ENCODE results near the gene PEX26.
"Not testable (repeated sequence)": the region's sequence is repeated elsewhere in the genome, so short reads cannot be mapped to it uniquely, and the experiment has no call there.

The PEX26 gene

GRCh38 chr22:18121954-18122554 is 44.3 kb downstream of the PEX26 start:
- DNase-seq = no peak

DNA sequence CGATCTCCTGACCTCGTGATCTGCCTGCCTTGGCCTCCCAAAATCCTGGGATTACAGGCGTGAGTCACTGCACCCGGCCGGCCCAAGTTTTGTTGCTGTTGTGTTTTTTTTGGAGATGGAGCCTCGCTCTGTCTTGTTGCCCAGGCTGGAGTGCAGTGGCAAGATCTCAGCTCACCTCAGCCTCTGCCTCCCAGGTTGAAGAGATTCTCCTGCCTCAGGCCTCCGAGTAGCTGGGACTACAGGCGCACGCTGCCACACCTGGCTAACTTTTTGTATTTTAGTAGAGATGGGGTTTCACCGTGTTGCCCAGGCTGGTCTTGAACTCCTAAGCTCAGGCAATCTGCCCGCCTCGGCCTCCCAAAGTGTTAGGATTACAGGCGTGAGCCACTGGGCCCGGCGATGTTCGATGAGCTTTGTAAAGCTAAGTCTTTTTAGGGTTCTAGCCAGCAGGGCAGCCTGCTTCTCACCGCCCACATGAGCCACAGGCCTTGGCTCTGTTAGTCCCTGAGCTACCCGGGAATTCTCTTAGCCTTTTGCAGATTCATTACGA is 45.8 kb downstream of the PEX26 start:
- DNase-seq = not testable (repeated sequence)

GRCh38 chr22:18126606-18127005 is 48.8 kb downstream of the PEX26 start:
- no peak for DNase-seq

DNA sequence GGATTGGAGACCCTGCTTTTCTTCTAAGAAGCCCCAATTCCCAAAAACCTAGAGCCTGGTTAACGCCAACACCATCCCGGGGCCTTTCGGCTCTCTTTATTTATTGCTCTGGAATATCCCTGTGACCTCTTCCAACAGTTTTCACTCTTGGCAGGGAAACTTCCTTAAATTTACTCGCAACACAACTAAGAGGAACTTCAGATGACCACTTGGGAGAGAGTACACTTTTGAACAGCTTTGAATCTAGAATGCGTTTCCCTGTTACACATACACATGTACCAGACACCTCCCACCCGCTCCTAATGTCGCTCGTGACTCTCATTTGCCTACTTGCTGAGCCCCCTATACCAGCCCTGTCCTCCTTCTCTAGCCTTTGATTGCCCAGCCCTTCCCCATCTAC is 52.2 kb downstream of the PEX26 start:
- DNase-seq = no peak

DNA sequence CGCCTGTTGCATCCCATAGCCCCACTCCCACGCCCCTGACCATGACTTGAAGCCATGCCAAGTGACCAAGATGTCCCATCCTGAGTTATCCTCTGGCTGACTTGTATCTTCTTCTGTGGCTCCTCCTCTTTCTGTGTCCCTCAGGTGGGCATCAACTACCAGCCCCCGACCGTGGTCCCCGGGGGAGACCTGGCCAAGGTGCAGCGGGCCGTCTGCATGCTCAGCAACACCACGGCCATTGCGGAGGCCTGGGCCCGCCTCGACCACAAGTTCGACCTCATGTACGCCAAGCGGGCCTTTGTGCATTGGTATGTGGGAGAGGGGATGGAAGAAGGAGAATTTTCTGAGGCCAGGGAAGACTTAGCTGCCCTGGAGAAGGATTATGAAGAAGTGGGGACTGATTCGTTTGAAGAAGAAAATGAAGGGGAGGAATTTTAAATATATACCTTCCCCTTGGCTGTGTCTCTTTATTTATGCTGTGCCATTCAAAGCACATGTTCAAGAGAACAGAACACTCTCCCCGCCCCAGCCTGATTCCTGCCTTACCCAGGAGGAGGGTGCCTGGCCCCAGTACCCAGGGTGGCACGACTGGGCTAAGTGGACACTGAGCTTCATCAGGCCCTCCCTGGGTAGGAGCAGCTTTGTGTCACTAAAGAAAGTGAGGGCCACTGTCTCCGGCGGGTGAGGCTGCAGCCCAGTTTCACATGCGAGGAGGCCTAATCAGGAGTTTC is 53.1 kb downstream of the PEX26 start:
- no peak for DNase-seq

- no peak for DNase-seq
Observed at GRCh38 chr22:18133452-18133851, 55.7 kb downstream of the PEX26 start.

DNA sequence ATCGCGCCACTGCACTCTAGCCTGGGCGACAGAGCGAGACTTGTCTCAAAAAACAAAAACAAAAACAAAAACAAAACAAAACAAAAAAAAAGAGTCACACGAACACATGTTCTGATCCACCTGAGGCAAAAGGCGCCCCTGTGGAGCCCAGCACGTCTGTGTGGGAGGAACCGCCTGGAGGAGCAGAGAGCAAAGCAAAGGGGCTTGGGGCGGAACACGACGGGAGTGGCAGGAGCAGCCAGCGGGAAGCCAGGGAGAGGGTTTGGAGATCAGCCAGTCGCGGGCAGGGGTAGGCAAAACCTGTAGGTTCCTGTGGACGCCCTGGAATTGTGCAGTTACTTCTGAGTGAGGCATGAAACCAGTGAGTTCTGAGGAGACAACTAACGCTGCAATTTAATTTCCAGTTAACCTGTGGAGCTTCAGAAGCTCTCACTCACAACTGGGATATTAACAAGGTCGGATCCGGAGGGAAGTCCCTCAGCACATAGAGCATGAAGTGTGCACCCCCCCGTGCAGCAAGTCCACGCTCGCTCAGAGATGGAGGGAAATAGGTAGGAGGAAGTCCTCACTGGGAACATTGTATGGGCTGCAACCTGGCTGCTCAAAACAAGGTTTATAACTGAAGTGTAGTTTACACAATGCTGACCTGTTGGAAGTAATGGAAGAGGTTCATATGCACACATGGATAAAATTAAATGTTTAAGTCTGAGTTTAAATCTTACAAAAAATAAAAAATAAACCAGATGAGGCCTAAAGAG is 59.0 kb downstream of the PEX26 start:
- DNase-seq = no peak

DNA sequence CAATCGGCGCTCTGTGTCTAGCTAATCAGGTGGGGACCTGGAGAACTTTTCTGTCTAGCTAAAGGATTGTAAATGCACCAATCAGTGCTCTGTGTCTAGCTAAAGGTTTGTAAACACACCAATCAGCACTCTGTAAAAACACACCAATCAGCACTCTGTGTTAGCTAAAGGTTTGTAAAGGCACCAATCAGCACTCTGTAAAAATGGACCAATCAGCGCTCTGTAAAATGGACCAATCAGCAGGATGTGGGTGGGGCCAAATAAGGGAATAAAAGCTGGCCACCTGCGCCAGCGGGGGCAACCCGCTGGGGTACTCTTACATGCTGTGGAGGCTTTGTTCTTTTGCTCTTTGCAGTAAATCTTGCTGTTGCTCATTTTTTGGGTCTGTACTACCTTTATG is 63.2 kb downstream of the PEX26 start:
- not testable (repeated sequence) for DNase-seq

DNA sequence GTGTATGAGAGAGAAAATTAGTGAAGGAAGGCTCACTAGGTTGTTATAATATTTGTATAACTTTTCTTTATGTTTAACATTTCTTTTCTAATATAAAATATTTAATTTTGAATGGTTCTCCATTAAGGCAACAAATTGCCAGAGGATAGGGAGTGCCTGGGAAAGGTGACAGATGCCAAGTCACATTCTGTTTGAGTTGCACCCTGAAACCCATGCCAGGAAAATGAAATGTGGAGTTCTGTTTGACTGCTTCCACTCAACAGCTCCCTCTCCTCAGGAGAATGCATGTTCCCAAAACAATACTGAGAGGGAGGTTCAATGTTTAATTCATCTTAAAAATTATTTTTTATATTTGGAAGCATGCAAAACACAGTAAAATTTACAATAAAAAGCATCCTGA is 66.3 kb downstream of the PEX26 start:
- no peak for DNase-seq

DNA sequence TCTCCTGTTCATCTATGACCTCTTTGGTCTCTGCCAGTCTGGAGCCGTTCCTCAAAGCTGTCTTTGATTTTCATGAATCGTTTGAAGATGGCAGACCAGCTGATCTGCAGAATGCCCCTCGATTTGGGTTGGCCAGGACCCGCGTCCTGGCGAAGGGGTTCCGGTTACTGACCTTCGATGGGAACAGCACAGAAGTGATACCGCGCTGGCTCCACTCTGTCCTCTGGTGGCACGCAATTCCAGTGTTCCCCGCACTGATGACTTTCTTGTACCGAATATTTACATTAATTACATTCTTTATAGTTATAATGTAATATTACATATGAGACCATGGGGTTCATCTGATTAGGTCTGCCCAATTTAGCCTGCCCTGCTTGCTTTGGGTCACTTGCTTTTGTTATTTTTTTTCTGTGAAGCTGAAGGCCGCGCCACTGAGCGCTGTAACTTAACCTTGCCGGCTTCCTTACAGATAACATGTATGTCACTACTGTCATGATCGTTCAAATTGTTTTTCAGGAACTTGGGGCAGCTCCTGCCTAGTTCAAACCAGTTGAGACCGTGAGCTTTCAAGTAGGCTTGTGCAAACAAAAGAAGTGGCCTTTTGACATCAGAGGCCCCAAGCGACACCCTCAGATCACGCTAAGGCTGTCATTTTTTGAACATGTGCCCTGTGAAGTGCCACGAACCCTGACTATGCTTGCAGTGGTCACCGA is 68.0 kb downstream of the PEX26 start:
- no peak for DNase-seq

- no peak for DNase-seq
Observed at GRCh38 chr22:18146389-18146753, 68.6 kb downstream of the PEX26 start.

DNA sequence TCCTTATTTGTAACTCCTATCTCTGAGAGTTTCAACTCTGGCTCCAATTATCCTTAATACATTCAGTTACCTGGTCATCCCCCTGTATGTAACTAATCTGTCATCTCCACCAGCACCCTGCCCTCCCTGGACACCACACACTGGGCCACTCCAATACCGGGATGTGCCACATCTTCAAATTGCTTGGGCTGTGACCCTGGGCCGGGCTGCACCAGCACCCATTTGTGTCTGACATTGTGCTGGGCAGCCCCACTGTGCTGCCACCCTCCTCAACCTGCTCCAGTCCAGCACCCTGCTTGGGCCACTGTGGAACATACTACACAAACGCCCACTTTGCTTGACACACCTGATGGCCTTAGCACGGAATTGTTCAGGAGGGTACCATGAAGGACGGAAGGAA is 70.0 kb downstream of the PEX26 start:
- no peak for DNase-seq

GRCh38 chr22:18148293-18148965 is 70.6 kb downstream of the PEX26 start:
- no peak for DNase-seq

DNA sequence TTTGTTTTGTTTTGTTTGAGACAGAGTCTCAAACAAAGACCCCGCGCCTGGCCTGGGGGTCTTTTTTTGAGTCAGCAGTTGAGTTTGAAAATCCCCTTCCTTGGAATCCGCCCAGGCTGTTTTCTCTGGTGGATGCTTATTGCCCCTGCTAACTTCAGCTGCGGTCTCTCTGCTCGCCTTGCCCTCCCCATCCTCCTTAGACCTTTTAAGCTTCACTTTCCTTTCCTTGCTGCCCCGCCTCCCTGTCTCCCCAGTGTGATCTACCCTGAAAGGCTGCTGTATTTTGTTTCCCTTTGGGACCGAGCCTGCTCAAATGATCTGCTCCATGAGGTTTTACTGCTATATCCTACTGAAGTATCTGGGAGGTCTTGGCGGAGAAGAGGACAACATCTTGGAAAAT is 74.7 kb downstream of the PEX26 start:
- no peak for DNase-seq

DNA sequence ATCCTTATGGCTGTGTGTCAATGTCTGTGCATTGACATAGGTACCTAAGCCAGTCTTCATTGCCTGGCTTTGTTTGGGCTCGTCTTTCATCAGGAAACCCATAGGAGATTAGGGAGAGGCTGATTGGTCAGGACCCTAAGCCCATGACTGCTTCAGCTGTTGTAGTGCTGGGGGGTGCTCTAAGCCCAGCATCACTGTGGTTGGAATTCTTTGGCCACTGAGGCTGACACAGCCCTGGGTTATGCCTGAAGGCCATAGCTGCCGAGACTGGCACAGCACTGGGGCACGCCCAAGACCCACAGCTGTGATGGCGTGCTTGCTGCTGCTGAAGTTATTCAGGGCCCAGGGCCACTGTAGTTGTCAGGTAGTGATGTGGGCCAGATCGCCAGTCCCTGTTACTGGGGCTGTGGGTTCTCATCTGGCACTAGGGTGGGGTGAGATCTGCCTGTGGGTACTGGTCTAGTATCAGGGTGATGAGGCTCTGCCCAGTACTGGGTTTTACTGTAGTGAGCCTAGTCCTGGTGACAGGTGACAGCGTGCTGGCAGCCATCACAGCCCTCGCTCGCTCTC is 77.1 kb downstream of the PEX26 start:
- no peak for DNase-seq

Data from eye (tissue), 1 donor.